GM23338 (cell line): ENCODE measurements around the gene NEURL3.

Experiments
- CREB1 ChIP-seq: fragments of 250-450 bp; sonication (Bioruptor Pico); IDR thresholded peaks from 2 replicates; pipeline ENCODE4 v1.5.0; 2020; ENCODE audit warnings: low read depth, mild to moderate bottlenecking, moderate library complexity
- EZH2phosphoT487 ChIP-seq: fragments of 200-600 bp; sonication (generic); IDR thresholded peaks from one replicate; pipeline ENCODE4 v1.8.1; 2018; ENCODE audit warnings: antibody characterized with exemption; ENCODE audit not compliant: unreplicated experiment
- POLR2AphosphoS5 ChIP-seq: IDR thresholded peaks from 2 replicates; pipeline ENCODE4 v1.6.1; 2016; ENCODE audit warnings: antibody characterized with exemption, low read depth
- TF ChIP-seq, protein P1 (sequence below), 2 experiments: fragments of 200-600 bp in 1 of 2; sonication (generic) in 1 of 2; conservative IDR thresholded peaks; 2 replicates each; pipeline versions ENCODE4 v1.5.1 to v1.6.1; 2016 to 2017; ENCODE audit warnings: antibody characterized with exemption in 2 of 2, low read depth in 2 of 2, mild to moderate bottlenecking in 2 of 2, moderate library complexity in 1 of 2

DNA sequence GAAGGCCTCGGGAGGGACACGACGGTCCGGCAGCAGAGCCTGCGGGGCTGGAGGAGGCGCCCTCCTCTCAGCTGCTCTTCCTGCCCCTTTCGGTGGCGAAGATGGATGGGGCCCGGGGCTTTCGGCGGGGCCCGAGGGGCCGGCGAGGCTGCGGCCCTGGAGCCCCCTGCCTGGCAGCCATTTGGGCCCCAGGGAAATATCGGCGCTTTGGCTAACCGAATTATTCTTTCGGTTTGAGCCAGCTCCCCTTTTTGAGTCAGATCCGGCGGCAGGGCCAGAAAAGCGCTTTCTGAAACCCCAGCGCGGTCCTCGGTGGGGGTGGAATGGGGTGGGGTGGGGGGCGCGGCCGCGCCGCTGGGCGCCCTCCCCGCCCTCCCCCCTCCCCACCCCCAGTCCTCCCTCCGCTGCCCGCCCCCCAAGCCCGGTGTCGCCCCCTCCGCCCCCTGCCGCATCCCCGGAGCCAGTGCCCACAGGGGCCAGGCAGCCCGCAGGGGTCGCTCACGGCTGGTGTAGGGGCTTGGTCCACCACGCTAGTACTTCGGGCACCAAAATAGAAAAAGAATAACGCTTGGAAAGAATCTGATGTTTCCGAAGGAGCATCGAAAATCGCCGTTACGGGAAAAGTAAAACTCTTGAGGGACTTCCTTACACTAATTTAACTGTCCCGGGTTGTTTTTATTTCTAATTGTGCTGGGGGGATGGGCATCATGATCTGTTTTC lies 22.3 kb upstream of the NEURL3 start:
- TF ChIP-seq, protein P1, sequence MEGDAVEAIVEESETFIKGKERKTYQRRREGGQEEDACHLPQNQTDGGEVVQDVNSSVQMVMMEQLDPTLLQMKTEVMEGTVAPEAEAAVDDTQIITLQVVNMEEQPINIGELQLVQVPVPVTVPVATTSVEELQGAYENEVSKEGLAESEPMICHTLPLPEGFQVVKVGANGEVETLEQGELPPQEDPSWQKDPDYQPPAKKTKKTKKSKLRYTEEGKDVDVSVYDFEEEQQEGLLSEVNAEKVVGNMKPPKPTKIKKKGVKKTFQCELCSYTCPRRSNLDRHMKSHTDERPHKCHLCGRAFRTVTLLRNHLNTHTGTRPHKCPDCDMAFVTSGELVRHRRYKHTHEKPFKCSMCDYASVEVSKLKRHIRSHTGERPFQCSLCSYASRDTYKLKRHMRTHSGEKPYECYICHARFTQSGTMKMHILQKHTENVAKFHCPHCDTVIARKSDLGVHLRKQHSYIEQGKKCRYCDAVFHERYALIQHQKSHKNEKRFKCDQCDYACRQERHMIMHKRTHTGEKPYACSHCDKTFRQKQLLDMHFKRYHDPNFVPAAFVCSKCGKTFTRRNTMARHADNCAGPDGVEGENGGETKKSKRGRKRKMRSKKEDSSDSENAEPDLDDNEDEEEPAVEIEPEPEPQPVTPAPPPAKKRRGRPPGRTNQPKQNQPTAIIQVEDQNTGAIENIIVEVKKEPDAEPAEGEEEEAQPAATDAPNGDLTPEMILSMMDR (conservative IDR thresholded peaks at IDR 0.05; ENCODE audit: low read depth in 2 of 2): peak; percentile 25 to 69; a peak in 2 of 4 replicates
- TF ChIP-seq CREB1 (CRISPR knock-in tag): no peak
- no peak for TF ChIP-seq EZH2phosphoT487
- TF ChIP-seq POLR2AphosphoS5: no peak
